Subcutaneous adipose tissue (tissue), 4 donors: ENCODE data around the gene FAM200B. TPM values are rescaled to one million over a fixed set of nuclear protein-coding genes. Genes with fewer than 3 reads are reported as not detected.

Experiments
- total RNA-seq, 4 donors: library from RNA; depleted of rRNA; stranded (reverse); fragments of >200 nt; gene quantifications; one replicate each; pipeline ENCODE4 v1.1.0, GENCODE V29; 2016
- TF ChIP-seq, protein P1 (sequence below): fragments of 450-650 bp; IDR thresholded peaks from one replicate; pipeline ENCODE4 v1.5.1; 2016; ENCODE audit warnings: low read depth, mild to moderate bottlenecking, control low read depth, antibody characterized with exemption, moderate library complexity

The FAM200B gene
- total RNA-seq, 4 donors from 2014 or later, result 33.2 to 69.8 (median 52.9) TPM

DNA sequence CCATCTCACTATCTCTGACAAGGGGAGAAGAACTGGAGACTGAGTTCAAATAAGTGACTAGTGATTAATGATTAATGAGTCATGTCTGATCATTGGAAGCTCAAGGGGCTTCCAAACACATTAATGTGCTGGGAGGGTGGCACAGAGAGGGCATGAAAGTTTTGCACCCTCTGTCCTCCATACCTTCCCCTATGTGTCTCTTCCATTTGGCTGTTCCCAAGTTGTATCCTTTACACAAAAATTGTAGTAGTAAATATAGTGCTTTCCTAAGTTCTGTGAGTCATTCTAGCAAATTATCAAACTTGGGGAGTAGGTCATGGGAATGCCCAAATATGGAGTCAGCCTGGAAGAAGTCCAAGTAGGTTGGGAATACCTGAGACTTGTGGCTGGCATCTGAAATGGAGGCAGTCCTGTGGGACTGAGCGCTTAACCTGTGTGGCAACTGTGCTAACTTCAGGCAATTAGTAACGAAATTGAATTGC, 4.1 kb upstream of the FAM200B start:
- TF ChIP-seq, protein P1, sequence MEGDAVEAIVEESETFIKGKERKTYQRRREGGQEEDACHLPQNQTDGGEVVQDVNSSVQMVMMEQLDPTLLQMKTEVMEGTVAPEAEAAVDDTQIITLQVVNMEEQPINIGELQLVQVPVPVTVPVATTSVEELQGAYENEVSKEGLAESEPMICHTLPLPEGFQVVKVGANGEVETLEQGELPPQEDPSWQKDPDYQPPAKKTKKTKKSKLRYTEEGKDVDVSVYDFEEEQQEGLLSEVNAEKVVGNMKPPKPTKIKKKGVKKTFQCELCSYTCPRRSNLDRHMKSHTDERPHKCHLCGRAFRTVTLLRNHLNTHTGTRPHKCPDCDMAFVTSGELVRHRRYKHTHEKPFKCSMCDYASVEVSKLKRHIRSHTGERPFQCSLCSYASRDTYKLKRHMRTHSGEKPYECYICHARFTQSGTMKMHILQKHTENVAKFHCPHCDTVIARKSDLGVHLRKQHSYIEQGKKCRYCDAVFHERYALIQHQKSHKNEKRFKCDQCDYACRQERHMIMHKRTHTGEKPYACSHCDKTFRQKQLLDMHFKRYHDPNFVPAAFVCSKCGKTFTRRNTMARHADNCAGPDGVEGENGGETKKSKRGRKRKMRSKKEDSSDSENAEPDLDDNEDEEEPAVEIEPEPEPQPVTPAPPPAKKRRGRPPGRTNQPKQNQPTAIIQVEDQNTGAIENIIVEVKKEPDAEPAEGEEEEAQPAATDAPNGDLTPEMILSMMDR, result no peak

DNA sequence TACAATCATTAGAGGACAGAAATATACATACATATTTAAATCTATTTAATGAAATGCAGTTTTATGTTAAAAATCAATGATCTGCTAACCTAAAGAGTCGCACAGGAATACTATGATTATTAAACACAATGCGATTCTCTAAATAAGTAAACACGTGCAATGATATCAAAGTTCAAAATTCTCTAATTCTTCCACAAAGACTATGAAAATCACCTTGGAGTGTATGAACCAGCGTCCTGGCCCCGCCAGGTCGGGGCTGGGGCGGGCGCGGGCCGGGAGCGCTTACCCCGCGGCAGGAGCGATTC, 608 bp upstream of the FAM200B start:
- TF ChIP-seq, protein P1, result no peak

DNA sequence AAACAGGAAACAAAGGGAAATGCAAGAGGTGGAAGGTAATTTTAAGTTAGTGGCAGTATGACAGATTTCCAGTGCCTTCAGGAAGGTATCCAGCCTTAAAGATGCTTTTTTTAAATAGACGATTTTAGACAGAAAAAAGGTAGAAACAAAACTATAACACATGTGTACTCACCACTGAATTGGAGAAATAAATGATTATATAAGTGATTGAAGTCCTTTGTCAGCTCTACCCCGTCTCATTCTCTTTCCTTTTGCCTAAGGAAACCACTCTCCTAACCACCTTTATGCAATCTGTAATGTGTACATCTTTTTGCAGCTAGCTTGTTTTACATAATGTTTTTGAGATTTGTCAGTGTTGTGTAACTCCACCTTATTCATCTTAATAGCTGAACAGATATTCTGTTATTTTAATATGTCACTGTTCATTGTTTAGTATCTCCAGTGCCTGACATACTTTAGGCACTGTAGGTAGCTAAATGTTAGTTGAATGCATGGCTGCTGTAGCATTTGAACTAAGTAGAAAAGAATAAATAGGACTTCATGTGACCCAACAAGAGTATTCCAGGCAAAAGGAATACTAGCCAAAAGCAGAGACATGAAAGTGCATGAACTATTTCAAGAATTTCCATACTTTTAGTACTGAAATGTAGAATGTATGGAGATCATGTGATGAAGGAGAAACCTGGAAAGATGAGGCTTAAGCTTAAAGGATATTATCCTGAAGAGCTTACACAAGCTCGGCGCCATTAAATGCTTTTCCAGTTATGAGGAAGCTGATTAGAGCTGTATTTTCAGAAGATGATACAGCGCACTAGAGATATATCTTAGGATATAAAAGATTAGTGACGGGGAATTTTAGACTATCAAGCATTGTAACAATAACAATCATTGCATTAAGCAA, 865 bp downstream of the FAM200B start:
- TF ChIP-seq, protein P1, result no peak

DNA sequence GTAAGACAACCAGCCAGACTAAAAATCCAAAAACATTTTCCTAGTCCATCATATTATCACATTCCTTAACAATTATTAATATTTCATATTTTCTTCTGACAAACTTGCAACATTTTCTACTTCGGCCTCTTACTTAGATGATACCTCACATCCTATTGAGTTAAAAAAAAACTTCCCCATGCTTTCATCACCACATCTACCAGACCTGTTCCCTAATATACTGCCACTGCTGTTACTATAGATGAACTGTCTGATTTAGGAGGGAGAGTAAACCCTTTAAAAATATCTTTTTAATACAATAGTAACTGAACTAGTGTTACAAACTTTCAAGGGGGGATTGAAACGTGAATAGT, 1.5 kb downstream of the FAM200B start:
- TF ChIP-seq, protein P1, result no peak

DNA sequence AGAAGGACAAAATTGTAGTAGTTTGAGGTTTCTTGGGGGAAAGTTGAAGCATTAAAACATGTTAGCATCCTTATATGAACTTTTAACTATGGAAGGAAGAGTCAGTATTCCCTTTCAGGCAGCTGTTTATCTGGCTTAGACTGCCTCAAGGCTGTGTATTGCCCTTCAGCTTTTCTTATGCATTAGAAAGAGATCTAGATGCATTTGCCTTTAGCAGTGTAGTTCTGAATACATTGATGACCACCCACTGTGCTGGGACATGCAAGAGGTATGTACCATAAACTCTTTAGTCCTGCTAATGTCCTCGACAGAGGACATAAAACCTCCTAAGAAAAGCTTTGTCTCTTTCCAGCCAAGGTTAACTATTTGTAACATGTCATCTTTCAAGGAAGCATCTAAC, 2.9 kb downstream of the FAM200B start:
- TF ChIP-seq, protein P1, result no peak

DNA sequence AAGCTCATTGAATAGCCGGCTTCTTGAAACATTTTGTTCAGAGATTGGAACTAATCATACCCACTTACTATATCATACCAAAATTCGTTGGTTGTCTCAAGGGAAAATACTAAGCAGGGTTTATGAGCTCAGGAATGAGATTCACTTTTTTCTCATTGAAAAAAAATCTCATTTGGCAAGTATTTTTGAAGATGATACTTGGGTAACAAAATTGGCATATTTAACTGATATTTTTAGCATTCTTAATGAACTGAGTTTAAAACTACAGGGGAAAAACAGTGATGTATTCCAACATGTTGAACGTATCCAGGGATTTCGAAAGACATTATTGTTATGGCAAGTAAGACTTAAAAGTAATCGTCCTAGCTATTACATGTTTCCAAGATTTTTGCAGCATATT, 6.4 kb downstream of the FAM200B start:
- TF ChIP-seq, protein P1, result no peak

DNA sequence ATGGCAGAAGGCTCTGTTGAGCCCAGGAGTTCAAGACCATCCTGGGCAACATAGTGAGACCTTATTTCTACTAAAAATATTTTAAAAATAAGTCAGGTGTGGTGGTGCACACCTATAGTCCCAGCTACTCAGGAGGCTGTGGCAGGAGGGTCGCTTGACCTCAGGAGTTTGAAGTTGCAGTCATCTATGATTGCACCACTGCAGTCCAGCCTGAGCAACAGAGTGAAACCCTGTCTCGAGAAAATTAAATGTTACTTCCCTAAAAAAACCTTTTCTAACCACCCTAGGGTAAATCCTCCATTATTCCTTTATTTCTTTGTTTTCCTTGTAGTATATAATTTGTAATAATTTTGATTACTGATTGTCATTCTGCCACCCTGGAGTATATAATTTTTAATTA, 7.9 kb downstream of the FAM200B start:
- TF ChIP-seq, protein P1, result no peak
